H1 (cell line): Measurements from ENCODE around the gene OVCA2.

Experiments used
- CHD2 ChIP-seq: IDR thresholded peaks from 2 replicates; pipeline ENCODE4 v1.6.1; 2012; ENCODE audit warnings: low read length, improper control_type of control experiment
- CTCF ChIP-seq, 3 experiments: IDR thresholded peaks; 1 replicate in 2 of 3; 2 replicates in 1 of 3; pipeline versions ENCODE4 v1.5.1 to v1.6.1; 2011; ENCODE audit warnings: low read length in 3 of 3, mild to moderate bottlenecking in 3 of 3, inconsistent platforms in 2 of 3, low read depth in 1 of 3, moderate library complexity in 1 of 3; ENCODE audit not compliant: insufficient read depth in 1 of 3; ENCODE audit errors: control extremely low read depth in 1 of 3
- JUND ChIP-seq: IDR thresholded peaks from 2 replicates; pipeline ENCODE4 v1.6.1; 2011; ENCODE audit warnings: mild to moderate bottlenecking, improper control_type of control experiment, low read length
- MAX ChIP-seq: IDR thresholded peaks from 2 replicates; pipeline ENCODE4 v1.6.1; 2012; ENCODE audit warnings: inconsistent platforms
- PHF8 ChIP-seq: fragments of 200-600 bp; sonication (generic); conservative IDR thresholded peaks from 2 replicates; pipeline ENCODE4 v1.7.1; 2012; ENCODE audit warnings: low read depth, mild to moderate bottlenecking, inconsistent platforms, low read length, moderate library complexity
- POLR2A ChIP-seq, 2 experiments: IDR thresholded peaks; 1 replicate in 1 of 2; 2 replicates in 1 of 2; pipeline ENCODE4 v1.6.1; 2011; ENCODE audit warnings: low read depth in 2 of 2, low read length in 2 of 2, mild to moderate bottlenecking in 2 of 2; ENCODE audit errors: control extremely low read depth in 1 of 2

- TF ChIP-seq MAX (no peak), CTCF (IDR thresholded peaks at IDR 0.05; ENCODE audit: control extremely low read depth in 1 of 3, insufficient read depth in 1 of 3, low read depth in 1 of 3, low read length in 3 of 3) (no peak), PHF8 (no peak), CHD2 (no peak), JUND (no peak), POLR2A (IDR thresholded peaks at IDR 0.05; ENCODE audit: control extremely low read depth in 1 of 2, low read depth in 2 of 2, low read length in 2 of 2) (no peak)
Measured at GRCh38 chr17:2012499-2012898, 29.3 kb upstream of the OVCA2 start.
